H1 (cell line): ENCODE measurements around the gene MYLK4.

Experiments used
- CTCF ChIP-seq, 3 experiments: IDR thresholded peaks; 1 replicate in 2 of 3; 2 replicates in 1 of 3; pipeline versions ENCODE4 v1.5.1 to v1.6.1; 2011; ENCODE audit warnings: low read length in 3 of 3, mild to moderate bottlenecking in 3 of 3, inconsistent platforms in 2 of 3, low read depth in 1 of 3, moderate library complexity in 1 of 3; ENCODE audit not compliant: insufficient read depth in 1 of 3; ENCODE audit errors: control extremely low read depth in 1 of 3
- EGR1 ChIP-seq: IDR thresholded peaks from 2 replicates; pipeline ENCODE4 v1.6.1; 2011; ENCODE audit warnings: low read depth, low read length, borderline replicate concordance
- EP300 ChIP-seq, 2 experiments: IDR thresholded peaks; 1 replicate in 1 of 2; 2 replicates in 1 of 2; pipeline ENCODE4 v1.6.1; 2011 to 2012; ENCODE audit warnings: low read depth in 2 of 2, low read length in 2 of 2, mild to moderate bottlenecking in 2 of 2, borderline replicate concordance in 1 of 2, inconsistent platforms in 1 of 2, moderate library complexity in 1 of 2
- FOSL1 ChIP-seq: IDR thresholded peaks from 2 replicates; pipeline ENCODE4 v1.6.1; 2011; ENCODE audit warnings: mild to moderate bottlenecking, low read depth, low read length, moderate library complexity; ENCODE audit not compliant: insufficient read depth
- GABPA ChIP-seq: IDR thresholded peaks from 2 replicates; pipeline ENCODE4 v1.6.1; 2011; ENCODE audit warnings: mild to moderate bottlenecking, low read length, moderate library complexity, borderline replicate concordance; ENCODE audit not compliant: insufficient read depth
- NRF1 ChIP-seq: IDR thresholded peaks from 2 replicates; pipeline ENCODE4 v1.6.1; 2011; ENCODE audit warnings: mild to moderate bottlenecking, low read depth, low read length, improper control_type of control experiment
- POLR2A ChIP-seq, 2 experiments: IDR thresholded peaks; 1 replicate in 1 of 2; 2 replicates in 1 of 2; pipeline ENCODE4 v1.6.1; 2011; ENCODE audit warnings: low read depth in 2 of 2, low read length in 2 of 2, mild to moderate bottlenecking in 2 of 2; ENCODE audit errors: control extremely low read depth in 1 of 2
- POLR2AphosphoS5 ChIP-seq: IDR thresholded peaks from 2 replicates; pipeline ENCODE4 v1.6.1; 2011; ENCODE audit warnings: low read depth, low read length
- SIRT6 ChIP-seq: IDR thresholded peaks from one replicate; pipeline ENCODE4 v1.7.1; 2012; ENCODE audit warnings: low read length, inconsistent platforms
- SP1 ChIP-seq: IDR thresholded peaks from 2 replicates; pipeline ENCODE4 v1.6.1; 2011; ENCODE audit warnings: low read depth, low read length
- TCF12 ChIP-seq: IDR thresholded peaks from 2 replicates; pipeline ENCODE4 v1.6.1; 2011; ENCODE audit warnings: low read depth, mild to moderate bottlenecking, low read length
- TEAD4 ChIP-seq: IDR thresholded peaks from 2 replicates; pipeline ENCODE4 v1.6.1; 2012; ENCODE audit warnings: low read depth, low read length, inconsistent platforms, mixed read lengths
- TF ChIP-seq, protein P1 (sequence below): IDR thresholded peaks from 2 replicates; pipeline ENCODE4 v1.6.1; 2012; ENCODE audit warnings: inconsistent platforms

DNA sequence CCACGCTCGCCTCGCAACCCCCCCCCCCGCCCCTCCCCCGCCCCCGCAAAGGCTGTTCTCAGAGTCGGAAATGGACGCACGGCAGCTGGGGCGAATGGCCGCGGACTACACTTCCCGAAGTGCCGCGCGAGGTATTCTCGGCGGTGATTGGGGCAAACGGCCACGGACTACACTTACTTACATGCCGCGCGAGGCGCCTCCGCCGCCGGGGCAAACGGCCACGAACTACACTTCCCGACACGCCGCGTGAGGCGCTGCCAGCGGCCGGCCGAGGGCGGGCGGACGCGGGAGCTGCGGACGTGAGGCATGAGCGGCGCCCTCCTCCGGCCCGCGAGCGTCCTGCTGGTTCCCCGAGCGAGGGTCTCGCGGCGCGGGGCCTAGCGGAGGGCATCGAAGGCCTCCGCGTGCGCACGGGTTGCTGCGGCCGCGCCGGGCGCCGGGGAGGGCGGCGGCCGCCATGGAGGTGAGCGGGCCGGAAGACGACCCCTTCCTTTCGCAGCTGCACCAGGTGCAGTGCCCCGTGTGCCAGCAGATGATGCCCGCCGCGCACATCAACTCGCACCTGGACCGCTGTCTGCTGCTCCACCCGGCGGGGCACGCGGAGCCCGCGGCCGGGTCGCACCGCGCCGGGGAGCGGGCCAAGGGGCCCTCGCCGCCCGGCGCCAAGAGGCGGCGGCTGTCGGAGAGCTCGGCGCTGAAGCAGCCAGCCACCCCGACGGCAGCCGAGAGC, 14.6 kb upstream of the MYLK4 start, which contains the start of gene WRNIP1:
- peak in 1 of 2 experiments; percentile 58; a peak in 1 of 3 replicates for TF ChIP-seq EP300 (IDR thresholded peaks at IDR 0.05; ENCODE audit: borderline replicate concordance in 1 of 2, low read depth in 2 of 2, low read length in 2 of 2)
- TF ChIP-seq NRF1, result no peak
- TF ChIP-seq, protein P1, sequence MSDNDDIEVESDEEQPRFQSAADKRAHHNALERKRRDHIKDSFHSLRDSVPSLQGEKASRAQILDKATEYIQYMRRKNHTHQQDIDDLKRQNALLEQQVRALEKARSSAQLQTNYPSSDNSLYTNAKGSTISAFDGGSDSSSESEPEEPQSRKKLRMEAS, result peak; percentile 90
- TF ChIP-seq SP1, result no peak
- TF ChIP-seq CTCF (IDR thresholded peaks at IDR 0.05; ENCODE audit: control extremely low read depth in 1 of 3, insufficient read depth in 1 of 3, low read depth in 1 of 3, low read length in 3 of 3), result peak; percentile 65 to 70 (median 66)
- no peak for TF ChIP-seq POLR2A (IDR thresholded peaks at IDR 0.05; ENCODE audit: control extremely low read depth in 1 of 2, low read depth in 2 of 2, low read length in 2 of 2)
- TF ChIP-seq POLR2AphosphoS5, result peak; percentile 26; the same call in 1 of the 2 replicates
- no peak for TF ChIP-seq SIRT6
- no peak for TF ChIP-seq GABPA
- TF ChIP-seq EGR1, result peak; percentile 93
- peak; percentile 62; the same call in 1 of the 2 replicates for TF ChIP-seq TEAD4
- TF ChIP-seq FOSL1, result peak; percentile 59; the same call in 1 of the 2 replicates
- peak; percentile 42; the same call in 1 of the 2 replicates for TF ChIP-seq TCF12
